Mammary epithelial cell (primary cell): Measurements from ENCODE around the gene CDC34.

ENCODE experiments used
- CTCF ChIP-seq, 2 donors: IDR thresholded peaks in 1 of 2; conservative IDR thresholded peaks in 1 of 2; 2 replicates each; pipeline ENCODE4 v1.5.1; 2011 to 2012; ENCODE audit warnings: inconsistent platforms in 2 of 2, low read length in 2 of 2, mild to moderate bottlenecking in 2 of 2, control low read depth in 1 of 2, low read depth in 1 of 2; ENCODE audit not compliant: insufficient read depth in 1 of 2; ENCODE audit errors: extremely low read depth in 1 of 2
- EZH2 ChIP-seq: IDR thresholded peaks from 2 replicates; pipeline ENCODE4 v1.6.1; 2012; ENCODE audit warnings: low read length, inconsistent platforms, borderline replicate concordance

- TF ChIP-seq CTCF (conservative IDR thresholded peaks at IDR 0.05 in 1 of 2, IDR thresholded peaks at IDR 0.05 in 1 of 2; ENCODE audit: extremely low read depth in 1 of 2, insufficient read depth in 1 of 2, low read depth in 1 of 2, low read length in 2 of 2) (peak; percentile 49 to 60), EZH2 (no peak)
These were observed 36.0 kb upstream of the CDC34 start for GRCh38 chr19:495402-496111.
